ENCODE results near the gene LRRC1. TPM values are rescaled to one million over a fixed set of nuclear protein-coding genes. Genes with fewer than 3 reads are reported as not detected.

The LRRC1 gene
- total and polyA plus RNA-seq, 10 of the 15 experiments (the other 5 are each of a cell fraction or from before 2014, with no cell fraction given) = 0.35 to 9.3 (median 0.63) TPM

- in situ Hi-C loops (cut with MboI) (no loop called here), intact Hi-C loops (cut with micrococcal nuclease; ENCODE audit: unreplicated experiment) (no loop called here)
- DNase-seq (ENCODE audit: low read depth, low spot score) (no peak), FAIRE-seq (no peak), ATAC-seq (no peak)
- no peak overlapping the region for H3K4me2 ChIP-seq (ENCODE audit: control insufficient read depth, insufficient read depth)
- BruUV-seq (replicated peaks) = no TSS peak
- H3K9me3 ChIP-seq (replicated peaks; ENCODE audit: control insufficient read depth, insufficient read depth, low read length) = no peaks in the 10 kb centered on the region
- no peaks in the 10 kb centered on the region for H3K27me3 ChIP-seq (replicated peaks in 1 of 2; ENCODE audit: control insufficient read depth in 2 of 2, insufficient read depth in 2 of 2, low read length in 1 of 2)
- SMC1A ChIA-PET (ENCODE audit: uncharacterized antibody, unreplicated experiment) = interaction anchor here (1.2 to 1.3 kb wide), 2 partner anchors 9 to 38 kb away, joined by 3 to 5 read pairs; no protein-coding TSS in a partner anchor
- H2AFZ ChIP-seq (ENCODE audit: control insufficient read depth, low read depth, low read length) = no peak overlapping the region
- RAD21 ChIA-PET (ENCODE audit: unreplicated experiment) = no interaction called here
- TF ChIP-seq ZBTB4 (CRISPR knock-in tag; IDR thresholded peaks at IDR 0.05) = no peak
- no peak for TF ChIP-seq NBN (IDR thresholded peaks at IDR 0.05)
- TF ChIP-seq, protein P1, sequence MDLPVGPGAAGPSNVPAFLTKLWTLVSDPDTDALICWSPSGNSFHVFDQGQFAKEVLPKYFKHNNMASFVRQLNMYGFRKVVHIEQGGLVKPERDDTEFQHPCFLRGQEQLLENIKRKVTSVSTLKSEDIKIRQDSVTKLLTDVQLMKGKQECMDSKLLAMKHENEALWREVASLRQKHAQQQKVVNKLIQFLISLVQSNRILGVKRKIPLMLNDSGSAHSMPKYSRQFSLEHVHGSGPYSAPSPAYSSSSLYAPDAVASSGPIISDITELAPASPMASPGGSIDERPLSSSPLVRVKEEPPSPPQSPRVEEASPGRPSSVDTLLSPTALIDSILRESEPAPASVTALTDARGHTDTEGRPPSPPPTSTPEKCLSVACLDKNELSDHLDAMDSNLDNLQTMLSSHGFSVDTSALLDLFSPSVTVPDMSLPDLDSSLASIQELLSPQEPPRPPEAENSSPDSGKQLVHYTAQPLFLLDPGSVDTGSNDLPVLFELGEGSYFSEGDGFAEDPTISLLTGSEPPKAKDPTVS (IDR thresholded peaks at IDR 0.05; ENCODE audit: low read depth, low read length) = no peak
- TF ChIP-seq STAT3 (IDR thresholded peaks at IDR 0.05; ENCODE audit: low read depth, low read length) = no peak
- TF ChIP-seq SUZ12 (IDR thresholded peaks at IDR 0.05; ENCODE audit: unreplicated experiment) = no peak
- TF ChIP-seq, protein P2, sequence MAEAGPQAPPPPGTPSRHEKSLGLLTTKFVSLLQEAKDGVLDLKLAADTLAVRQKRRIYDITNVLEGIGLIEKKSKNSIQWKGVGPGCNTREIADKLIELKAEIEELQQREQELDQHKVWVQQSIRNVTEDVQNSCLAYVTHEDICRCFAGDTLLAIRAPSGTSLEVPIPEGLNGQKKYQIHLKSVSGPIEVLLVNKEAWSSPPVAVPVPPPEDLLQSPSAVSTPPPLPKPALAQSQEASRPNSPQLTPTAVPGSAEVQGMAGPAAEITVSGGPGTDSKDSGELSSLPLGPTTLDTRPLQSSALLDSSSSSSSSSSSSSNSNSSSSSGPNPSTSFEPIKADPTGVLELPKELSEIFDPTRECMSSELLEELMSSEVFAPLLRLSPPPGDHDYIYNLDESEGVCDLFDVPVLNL (IDR thresholded peaks at IDR 0.05; ENCODE audit: low read depth, low read length) = no peak
- no peak for TF ChIP-seq RAD51 (IDR thresholded peaks at IDR 0.05)
- no peak for TF ChIP-seq EZH2 (IDR thresholded peaks at IDR 0.05; ENCODE audit: borderline replicate concordance, control insufficient read depth, low read depth, low read length)
- TF ChIP-seq, protein P3, sequence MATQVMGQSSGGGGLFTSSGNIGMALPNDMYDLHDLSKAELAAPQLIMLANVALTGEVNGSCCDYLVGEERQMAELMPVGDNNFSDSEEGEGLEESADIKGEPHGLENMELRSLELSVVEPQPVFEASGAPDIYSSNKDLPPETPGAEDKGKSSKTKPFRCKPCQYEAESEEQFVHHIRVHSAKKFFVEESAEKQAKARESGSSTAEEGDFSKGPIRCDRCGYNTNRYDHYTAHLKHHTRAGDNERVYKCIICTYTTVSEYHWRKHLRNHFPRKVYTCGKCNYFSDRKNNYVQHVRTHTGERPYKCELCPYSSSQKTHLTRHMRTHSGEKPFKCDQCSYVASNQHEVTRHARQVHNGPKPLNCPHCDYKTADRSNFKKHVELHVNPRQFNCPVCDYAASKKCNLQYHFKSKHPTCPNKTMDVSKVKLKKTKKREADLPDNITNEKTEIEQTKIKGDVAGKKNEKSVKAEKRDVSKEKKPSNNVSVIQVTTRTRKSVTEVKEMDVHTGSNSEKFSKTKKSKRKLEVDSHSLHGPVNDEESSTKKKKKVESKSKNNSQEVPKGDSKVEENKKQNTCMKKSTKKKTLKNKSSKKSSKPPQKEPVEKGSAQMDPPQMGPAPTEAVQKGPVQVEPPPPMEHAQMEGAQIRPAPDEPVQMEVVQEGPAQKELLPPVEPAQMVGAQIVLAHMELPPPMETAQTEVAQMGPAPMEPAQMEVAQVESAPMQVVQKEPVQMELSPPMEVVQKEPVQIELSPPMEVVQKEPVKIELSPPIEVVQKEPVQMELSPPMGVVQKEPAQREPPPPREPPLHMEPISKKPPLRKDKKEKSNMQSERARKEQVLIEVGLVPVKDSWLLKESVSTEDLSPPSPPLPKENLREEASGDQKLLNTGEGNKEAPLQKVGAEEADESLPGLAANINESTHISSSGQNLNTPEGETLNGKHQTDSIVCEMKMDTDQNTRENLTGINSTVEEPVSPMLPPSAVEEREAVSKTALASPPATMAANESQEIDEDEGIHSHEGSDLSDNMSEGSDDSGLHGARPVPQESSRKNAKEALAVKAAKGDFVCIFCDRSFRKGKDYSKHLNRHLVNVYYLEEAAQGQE (IDR thresholded peaks at IDR 0.05; ENCODE audit: low read depth, low read length) = no peak
- no peak for TF ChIP-seq POU2F2 (IDR thresholded peaks at IDR 0.05; ENCODE audit: borderline replicate concordance, low read depth, low read length)
- POLR2A ChIA-PET = no interaction called here
- no peak overlapping the region for H3K9ac ChIP-seq (ENCODE audit: control insufficient read depth, insufficient read depth, low read length)
- WGBS (ENCODE audit: insufficient coverage, insufficient replicate concordance, low lambda C conversion rate, missing lambda C conversion rate) = 81% methylated on average over 10 of the region's 10 CpGs
- CTCF ChIA-PET = interaction anchor here (1.2 kb wide), 2 partner anchors 95 to 103 kb away, joined by 3 read pairs; no protein-coding TSS in a partner anchor
- no peaks in the 10 kb centered on the region for H4K20me1 ChIP-seq (ENCODE audit: control insufficient read depth, insufficient read depth)
- no peaks in the 10 kb centered on the region for H3K79me2 ChIP-seq (ENCODE audit: control insufficient read depth, insufficient read depth, low read length)
- no peaks in the 10 kb centered on the region for H3K4me1 ChIP-seq (ENCODE audit: control insufficient read depth, insufficient read depth, low read length)
- no peaks in the 10 kb centered on the region for H3K36me3 ChIP-seq (ENCODE audit: control insufficient read depth in 2 of 2, insufficient read depth in 2 of 2, low read length in 1 of 2)
- no peak overlapping the region for H3K27ac ChIP-seq (ENCODE audit: control insufficient read depth, insufficient read depth)
- H3K4me3 ChIP-seq = no peak overlapping the region
Observed at GRCh38 chr6:53822401-53823125, 27.8 kb downstream of the LRRC1 start.

All from GM12878 (cell line).